DMS 273 treated with DMSO at 0.1 percent for 48 hours (cell line): Measurements from ENCODE around the gene DNM3.
"Not testable (repeated sequence)": the region's sequence is repeated elsewhere in the genome, so short reads cannot be mapped to it uniquely, and the experiment has no call there.

Experiments used
- DNase-seq: peaks from one replicate; lab custom pipeline; 2025; lab: John Stamatoyannopoulos, UW

The DNM3 gene

GRCh38 chr1:171841050-171841910, at the start of gene DNM3:
TSS of gene DNM3 (plus strand) at chr1:171841498. CDS start at chr1:171841657, 159 bp downstream.
- DNase-seq: peak; percentile 63

GRCh38 chr1:171792656-171793369, 48.5 kb upstream of the DNM3 start:
- DNase-seq: no peak

GRCh38 chr1:171793636-171794035, 47.7 kb upstream of the DNM3 start:
- no peak for DNase-seq

GRCh38 chr1:171794085-171794484, 47.2 kb upstream of the DNM3 start:
- DNase-seq: no peak

GRCh38 chr1:171796592-171796991, 44.7 kb upstream of the DNM3 start:
- DNase-seq: no peak

GRCh38 chr1:171798311-171798710, 43.0 kb upstream of the DNM3 start:
- DNase-seq: no peak

- no peak for DNase-seq
These were observed 42.5 kb upstream of the DNM3 start for GRCh38 chr1:171798765-171799164.

GRCh38 chr1:171799166-171799565, 42.1 kb upstream of the DNM3 start:
- DNase-seq: no peak

GRCh38 chr1:171799698-171800097, 41.6 kb upstream of the DNM3 start:
- DNase-seq: not testable (repeated sequence)

GRCh38 chr1:171800342-171800741, 41.0 kb upstream of the DNM3 start:
- no peak for DNase-seq

- no peak for DNase-seq
These were observed 40.4 kb upstream of the DNM3 start for GRCh38 chr1:171800851-171801250.

- no peak for DNase-seq
These were observed 39.8 kb upstream of the DNM3 start for GRCh38 chr1:171801487-171801891.

GRCh38 chr1:171802207-171802606, 39.1 kb upstream of the DNM3 start:
- DNase-seq: no peak

- DNase-seq: no peak
These were observed 38.3 kb upstream of the DNM3 start for GRCh38 chr1:171803045-171803444.

- no peak for DNase-seq
These were observed 37.8 kb upstream of the DNM3 start for GRCh38 chr1:171803461-171804022.

GRCh38 chr1:171805395-171806115, 35.7 kb upstream of the DNM3 start:
- DNase-seq: no peak

GRCh38 chr1:171807556-171807955, 33.7 kb upstream of the DNM3 start:
- no peak for DNase-seq

GRCh38 chr1:171809834-171810233, 31.5 kb upstream of the DNM3 start:
- no peak for DNase-seq

GRCh38 chr1:171811672-171812071, 29.6 kb upstream of the DNM3 start:
- no peak for DNase-seq

GRCh38 chr1:171814692-171815091, 26.6 kb upstream of the DNM3 start:
- no peak for DNase-seq

- no peak for DNase-seq
These were observed 24.9 kb upstream of the DNM3 start for GRCh38 chr1:171816300-171816901.
